ENCODE data around the gene EID1. TPM values are rescaled to one million over a fixed set of nuclear protein-coding genes. Genes with fewer than 3 reads are reported as not detected.

The EID1 gene
- total and polyA plus RNA-seq, 9 of the 15 experiments (the other 6 are each of a cell fraction or from before 2014, with no cell fraction given): 46.5 to 211 (median 143) TPM

GRCh38 chr15:48859426-48859825, 18.5 kb upstream of the EID1 start:
- in situ Hi-C loops (cut with MboI) (loop anchor here (10.0 kb wide), 1 partner anchor 1285 kb away; no protein-coding TSS in a partner anchor), intact Hi-C loops (cut with micrococcal nuclease) (loop anchor here (5.0 kb wide), 2 partner anchors 47 to 142 kb away; partner anchors contain the start of gene CEP152)
- Histone ChIP-seq H3K79me2 (ENCODE audit: control insufficient read depth, insufficient read depth, low read length) (no peaks in the 10 kb centered on the region), H4K20me1 (replicated peaks; ENCODE audit: control insufficient read depth, insufficient read depth, low read length) (no peaks in the 10 kb centered on the region), H3K9me3 (replicated peaks; ENCODE audit: control insufficient read depth, insufficient read depth, low read depth, low read length) (no peaks in the 10 kb centered on the region), H2AFZ (ENCODE audit: low read depth, low read length) (peak overlapping the region; percentile 29; the same call in 1 of the 2 replicates), H3K27ac (ENCODE audit: extremely low read depth, low read depth, low read length) (no peak overlapping the region), H3K4me3 (no peak overlapping the region), H3K4me2 (ENCODE audit: insufficient read depth, low read length) (no peak overlapping the region), H3K36me3 (ENCODE audit: control insufficient read depth, insufficient read depth, low read length) (no peaks in the 10 kb centered on the region), H3K9ac (ENCODE audit: insufficient read depth in 1 of 2, low read depth in 2 of 2, low read length in 2 of 2) (no peak overlapping the region), H3K27me3 (ENCODE audit: control insufficient read depth in 2 of 2, insufficient read depth in 2 of 2, low read length in 2 of 2) (no peaks in the 10 kb centered on the region), H3K4me1 (replicated peaks in 1 of 2; ENCODE audit: control insufficient read depth in 2 of 2, insufficient read depth in 2 of 2, low read length in 2 of 2) (peaks cover 0 to 22% of the 10 kb centered on the region in 2 experiments; a peak in 4 of 5 replicates), H3K9me1 (ENCODE audit: control insufficient read depth, insufficient read depth, low read length) (no peaks in the 10 kb centered on the region)
- BruUV-seq (replicated peaks): no TSS peak
- no peak for DNase-seq (ENCODE audit: extremely low read depth in 1 of 4, low spot score in 3 of 4)
- TF ChIP-seq NR2C2 (CRISPR knock-in tag; IDR thresholded peaks at IDR 0.05): no peak
- 0 out of 2 replicates have a peak, but pooled peaks have one; percentile 4 for TF ChIP-seq NR2C2 (tag; IDR thresholded peaks at IDR 0.05)
- TF ChIP-seq GTF3C2 (IDR thresholded peaks at IDR 0.05; ENCODE audit: borderline replicate concordance, extremely low read depth, insufficient read length): no peak
- TF ChIP-seq AFF1 (IDR thresholded peaks at IDR 0.05; ENCODE audit: low read depth in 1 of 2, partially characterized antibody in 2 of 2): no peak
- ATAC-seq: no peak
- POLR2A ChIA-PET: interaction anchor here (1.8 kb wide), 1 partner anchor 11 kb away, joined by 9 read pairs; no protein-coding TSS in a partner anchor
- FAIRE-seq: no peak
- CTCF ChIA-PET (ENCODE audit: low intra/inter-chr PET ratio): no interaction called here
- whole genome bisulfite sequencing (ENCODE audit: insufficient coverage, low coverage, missing lambda C conversion rate): 65% methylated on average over 2 of the region's 2 CpGs
